ENCODE measurements around the gene MAFF.

MAFF gene

DNA sequence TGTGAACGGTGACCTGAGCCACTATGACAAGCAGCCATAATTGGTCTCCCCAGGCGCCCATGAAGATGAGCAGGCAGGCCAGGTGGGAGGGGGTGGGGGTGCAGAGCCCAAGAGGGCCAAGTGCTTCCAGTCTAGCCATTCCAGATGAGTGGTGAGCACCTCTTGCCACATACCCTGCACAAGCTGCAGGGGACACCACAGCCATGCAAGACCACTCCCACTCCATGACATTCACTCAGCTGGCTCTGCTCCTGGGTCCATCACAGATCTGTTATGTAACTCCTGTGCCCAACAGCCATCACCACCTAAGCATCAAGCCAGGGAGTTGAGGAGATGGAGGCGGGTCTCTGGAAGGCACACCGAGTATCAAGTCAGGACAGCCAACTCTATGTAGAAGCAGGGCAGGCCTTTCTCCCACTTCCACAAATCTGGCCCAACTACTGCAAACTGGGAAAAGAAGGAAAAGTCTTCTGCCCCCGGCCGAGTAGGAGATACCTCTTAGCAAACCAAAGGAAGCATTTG lies 62.6 kb downstream of the MAFF start:
- Histone ChIP-seq H3K27me3 (ENCODE audit: low read depth) (no peaks in the 10 kb centered on the region), H3K9me3 (no peaks in the 10 kb centered on the region), H3K4me1 (no peaks in the 10 kb centered on the region), H3K4me3 (no peak overlapping the region), H3K36me3 (replicated peaks) (no peaks in the 10 kb centered on the region)
- DNase-seq (ENCODE audit: low spot score in 2 of 2), result no peak
- in situ Hi-C loops (cut with MboI; ENCODE audit: low sequenced_read_pairs), result no loop called here

All from HAP-1 (cell line).